ENCODE results near the gene NELL1. TPM values are rescaled to one million over a fixed set of nuclear protein-coding genes. Genes with fewer than 3 reads are reported as not detected.

Gene NELL1
- total RNA-seq, 1 experiment from 2014 or later, result not detected

- in situ Hi-C loops (cut with HindIII; ENCODE audit: low pct_unique_long_range_greater_than_20kb, low sequenced_read_pairs) (no loop called here), intact Hi-C loops (cut with micrococcal nuclease; ENCODE audit: unreplicated experiment) (no loop called here)
- TF ChIP-seq, protein P1, sequence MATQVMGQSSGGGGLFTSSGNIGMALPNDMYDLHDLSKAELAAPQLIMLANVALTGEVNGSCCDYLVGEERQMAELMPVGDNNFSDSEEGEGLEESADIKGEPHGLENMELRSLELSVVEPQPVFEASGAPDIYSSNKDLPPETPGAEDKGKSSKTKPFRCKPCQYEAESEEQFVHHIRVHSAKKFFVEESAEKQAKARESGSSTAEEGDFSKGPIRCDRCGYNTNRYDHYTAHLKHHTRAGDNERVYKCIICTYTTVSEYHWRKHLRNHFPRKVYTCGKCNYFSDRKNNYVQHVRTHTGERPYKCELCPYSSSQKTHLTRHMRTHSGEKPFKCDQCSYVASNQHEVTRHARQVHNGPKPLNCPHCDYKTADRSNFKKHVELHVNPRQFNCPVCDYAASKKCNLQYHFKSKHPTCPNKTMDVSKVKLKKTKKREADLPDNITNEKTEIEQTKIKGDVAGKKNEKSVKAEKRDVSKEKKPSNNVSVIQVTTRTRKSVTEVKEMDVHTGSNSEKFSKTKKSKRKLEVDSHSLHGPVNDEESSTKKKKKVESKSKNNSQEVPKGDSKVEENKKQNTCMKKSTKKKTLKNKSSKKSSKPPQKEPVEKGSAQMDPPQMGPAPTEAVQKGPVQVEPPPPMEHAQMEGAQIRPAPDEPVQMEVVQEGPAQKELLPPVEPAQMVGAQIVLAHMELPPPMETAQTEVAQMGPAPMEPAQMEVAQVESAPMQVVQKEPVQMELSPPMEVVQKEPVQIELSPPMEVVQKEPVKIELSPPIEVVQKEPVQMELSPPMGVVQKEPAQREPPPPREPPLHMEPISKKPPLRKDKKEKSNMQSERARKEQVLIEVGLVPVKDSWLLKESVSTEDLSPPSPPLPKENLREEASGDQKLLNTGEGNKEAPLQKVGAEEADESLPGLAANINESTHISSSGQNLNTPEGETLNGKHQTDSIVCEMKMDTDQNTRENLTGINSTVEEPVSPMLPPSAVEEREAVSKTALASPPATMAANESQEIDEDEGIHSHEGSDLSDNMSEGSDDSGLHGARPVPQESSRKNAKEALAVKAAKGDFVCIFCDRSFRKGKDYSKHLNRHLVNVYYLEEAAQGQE (IDR thresholded peaks at IDR 0.05; ENCODE audit: insufficient read depth in 1 of 2, low read depth in 2 of 2, low read length in 1 of 2), result no peak
- TF ChIP-seq, protein P2, sequence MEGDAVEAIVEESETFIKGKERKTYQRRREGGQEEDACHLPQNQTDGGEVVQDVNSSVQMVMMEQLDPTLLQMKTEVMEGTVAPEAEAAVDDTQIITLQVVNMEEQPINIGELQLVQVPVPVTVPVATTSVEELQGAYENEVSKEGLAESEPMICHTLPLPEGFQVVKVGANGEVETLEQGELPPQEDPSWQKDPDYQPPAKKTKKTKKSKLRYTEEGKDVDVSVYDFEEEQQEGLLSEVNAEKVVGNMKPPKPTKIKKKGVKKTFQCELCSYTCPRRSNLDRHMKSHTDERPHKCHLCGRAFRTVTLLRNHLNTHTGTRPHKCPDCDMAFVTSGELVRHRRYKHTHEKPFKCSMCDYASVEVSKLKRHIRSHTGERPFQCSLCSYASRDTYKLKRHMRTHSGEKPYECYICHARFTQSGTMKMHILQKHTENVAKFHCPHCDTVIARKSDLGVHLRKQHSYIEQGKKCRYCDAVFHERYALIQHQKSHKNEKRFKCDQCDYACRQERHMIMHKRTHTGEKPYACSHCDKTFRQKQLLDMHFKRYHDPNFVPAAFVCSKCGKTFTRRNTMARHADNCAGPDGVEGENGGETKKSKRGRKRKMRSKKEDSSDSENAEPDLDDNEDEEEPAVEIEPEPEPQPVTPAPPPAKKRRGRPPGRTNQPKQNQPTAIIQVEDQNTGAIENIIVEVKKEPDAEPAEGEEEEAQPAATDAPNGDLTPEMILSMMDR (IDR thresholded peaks at IDR 0.05), result no peak
- TF ChIP-seq POLR2AphosphoS5 (IDR thresholded peaks at IDR 0.05; ENCODE audit: low read depth, low read length) (no peak), SIN3A (IDR thresholded peaks at IDR 0.05; ENCODE audit: borderline replicate concordance, insufficient read depth, low read depth, low read length) (no peak), TCF7L2 (IDR thresholded peaks at IDR 0.05; ENCODE audit: low read depth, low read length) (no peak)
- no peak for ATAC-seq
- no peak for DNase-seq (ENCODE audit: low read depth, low spot score)
- Histone ChIP-seq H3K36me3 (ENCODE audit: control insufficient read depth, insufficient read depth, low read length) (no peaks in the 10 kb centered on the region), H3K27me3 (ENCODE audit: control insufficient read depth, insufficient read depth, low read length) (no peaks in the 10 kb centered on the region), H3K4me3 (ENCODE audit: low read depth in 2 of 2, low read length in 2 of 2) (no peak overlapping the region), H3K9me3 (ENCODE audit: control insufficient read depth, insufficient read depth, low read depth, low read length) (no peaks in the 10 kb centered on the region), H3K4me1 (ENCODE audit: control insufficient read depth, insufficient read depth, low read length) (no peaks in the 10 kb centered on the region), H3K27ac (ENCODE audit: low read length) (no peak overlapping the region)
- CTCF ChIA-PET, result no interaction called here
- BruUV-seq (replicated peaks), result no TSS peak
- POLR2A ChIA-PET, result no interaction called here
Observed at GRCh38 chr11:21148376-21148775, 479.0 kb downstream of the NELL1 start.

DNA sequence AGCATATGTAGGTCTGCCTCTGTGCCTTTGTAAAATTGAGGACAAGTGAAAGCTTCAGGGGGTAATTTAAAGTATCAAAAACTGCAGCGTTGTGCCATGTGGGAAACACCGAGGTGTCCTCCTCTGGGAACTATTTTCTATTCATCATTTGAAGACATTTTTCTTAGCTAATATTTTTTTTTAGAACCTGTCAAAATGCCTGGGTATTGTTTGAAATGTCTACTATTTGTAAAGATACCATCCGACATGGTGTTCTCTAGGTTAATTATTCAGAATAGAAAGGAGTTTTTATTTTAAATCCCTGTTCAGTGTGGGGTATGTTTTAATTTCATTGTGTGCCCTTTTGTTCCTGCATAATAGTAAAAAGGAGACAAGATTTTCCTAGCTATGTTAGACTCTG is 490.8 kb downstream of the NELL1 start:
- CTCF ChIA-PET, result no interaction called here
- TF ChIP-seq TCF7L2 (IDR thresholded peaks at IDR 0.05; ENCODE audit: low read depth, low read length) (no peak), SIN3A (IDR thresholded peaks at IDR 0.05; ENCODE audit: borderline replicate concordance, insufficient read depth, low read depth, low read length) (no peak), POLR2AphosphoS5 (IDR thresholded peaks at IDR 0.05; ENCODE audit: low read depth, low read length) (no peak)
- TF ChIP-seq, protein P1 (IDR thresholded peaks at IDR 0.05; ENCODE audit: insufficient read depth in 1 of 2, low read depth in 2 of 2, low read length in 1 of 2), result no peak
- TF ChIP-seq, protein P2 (IDR thresholded peaks at IDR 0.05), result no peak

More for the DNA sequence above, 490.8 kb downstream of the NELL1 start:
- Histone ChIP-seq H3K9me3 (ENCODE audit: control insufficient read depth, insufficient read depth, low read depth, low read length) (no peaks in the 10 kb centered on the region), H3K4me1 (ENCODE audit: control insufficient read depth, insufficient read depth, low read length) (no peaks in the 10 kb centered on the region), H3K27ac (ENCODE audit: low read length) (no peak overlapping the region), H3K27me3 (ENCODE audit: control insufficient read depth, insufficient read depth, low read length) (no peaks in the 10 kb centered on the region), H3K4me3 (ENCODE audit: low read depth in 2 of 2, low read length in 2 of 2) (no peak overlapping the region), H3K36me3 (ENCODE audit: control insufficient read depth, insufficient read depth, low read length) (no peaks in the 10 kb centered on the region)
- intact Hi-C loops (cut with micrococcal nuclease; ENCODE audit: unreplicated experiment), result no loop called here
- BruUV-seq (replicated peaks), result no TSS peak
- POLR2A ChIA-PET, result no interaction called here
- ATAC-seq, result no peak
- no peak for DNase-seq (ENCODE audit: low read depth, low spot score)
- in situ Hi-C loops (cut with HindIII; ENCODE audit: low pct_unique_long_range_greater_than_20kb, low sequenced_read_pairs), result no loop called here
